ENCODE data around the gene FTO. TPM values are rescaled to one million over a fixed set of nuclear protein-coding genes. Genes with fewer than 3 reads are reported as not detected.
"Not testable (repeated sequence)": the region's sequence is repeated elsewhere in the genome, so short reads cannot be mapped to it uniquely, and the experiment has no call there.

The FTO gene
- total RNA-seq, 4 donors from 2014 or later = 63.2 to 151 (median 105) TPM

DNA sequence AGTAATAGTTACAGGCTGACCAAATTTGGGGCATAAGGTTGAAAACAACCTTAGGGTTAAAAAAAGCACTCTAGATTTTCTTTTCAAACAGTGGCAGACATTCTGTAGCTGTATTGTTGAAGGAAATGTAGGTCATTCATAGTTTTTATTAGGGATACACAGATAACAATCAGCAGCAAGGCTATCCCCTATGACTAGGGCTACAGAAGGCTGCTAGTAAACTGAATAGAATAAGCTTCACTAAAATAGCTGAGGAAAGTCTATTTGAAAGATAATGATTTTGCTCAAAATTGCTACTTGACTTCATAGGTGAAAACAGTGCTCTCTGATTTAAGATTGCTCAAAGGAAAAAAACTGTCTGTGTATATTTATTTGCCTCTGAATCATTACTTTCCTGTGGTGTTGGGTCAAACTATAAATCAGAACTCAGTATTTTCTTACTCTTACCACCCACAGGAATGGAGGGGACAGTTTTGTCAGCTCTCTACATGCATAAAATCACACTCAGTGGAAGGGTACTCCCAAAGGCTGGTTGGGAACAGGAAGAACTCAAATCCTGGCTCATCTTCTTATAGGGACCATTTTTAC lies 25.1 kb upstream of the FTO start:
- H3K4me1 ChIP-seq = peaks cover 0 to 8% of the 10 kb centered on the region in 2 donors
- no peak overlapping the region for H3K4me3 ChIP-seq
- TF ChIP-seq, protein P1, sequence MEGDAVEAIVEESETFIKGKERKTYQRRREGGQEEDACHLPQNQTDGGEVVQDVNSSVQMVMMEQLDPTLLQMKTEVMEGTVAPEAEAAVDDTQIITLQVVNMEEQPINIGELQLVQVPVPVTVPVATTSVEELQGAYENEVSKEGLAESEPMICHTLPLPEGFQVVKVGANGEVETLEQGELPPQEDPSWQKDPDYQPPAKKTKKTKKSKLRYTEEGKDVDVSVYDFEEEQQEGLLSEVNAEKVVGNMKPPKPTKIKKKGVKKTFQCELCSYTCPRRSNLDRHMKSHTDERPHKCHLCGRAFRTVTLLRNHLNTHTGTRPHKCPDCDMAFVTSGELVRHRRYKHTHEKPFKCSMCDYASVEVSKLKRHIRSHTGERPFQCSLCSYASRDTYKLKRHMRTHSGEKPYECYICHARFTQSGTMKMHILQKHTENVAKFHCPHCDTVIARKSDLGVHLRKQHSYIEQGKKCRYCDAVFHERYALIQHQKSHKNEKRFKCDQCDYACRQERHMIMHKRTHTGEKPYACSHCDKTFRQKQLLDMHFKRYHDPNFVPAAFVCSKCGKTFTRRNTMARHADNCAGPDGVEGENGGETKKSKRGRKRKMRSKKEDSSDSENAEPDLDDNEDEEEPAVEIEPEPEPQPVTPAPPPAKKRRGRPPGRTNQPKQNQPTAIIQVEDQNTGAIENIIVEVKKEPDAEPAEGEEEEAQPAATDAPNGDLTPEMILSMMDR (IDR thresholded peaks at IDR 0.05) = no peak
- no peak for TF ChIP-seq POLR2A (IDR thresholded peaks at IDR 0.05)
- no peaks in the 10 kb centered on the region for H3K36me3 ChIP-seq
- DNase-seq = no peak
- H3K9me3 ChIP-seq = no peaks in the 10 kb centered on the region
- intact Hi-C loops (cut with DNase I; ENCODE audit: low total_unique reads) = no loop called here
- no peak overlapping the region for H3K27ac ChIP-seq
- no peaks in the 10 kb centered on the region for H3K27me3 ChIP-seq

DNA sequence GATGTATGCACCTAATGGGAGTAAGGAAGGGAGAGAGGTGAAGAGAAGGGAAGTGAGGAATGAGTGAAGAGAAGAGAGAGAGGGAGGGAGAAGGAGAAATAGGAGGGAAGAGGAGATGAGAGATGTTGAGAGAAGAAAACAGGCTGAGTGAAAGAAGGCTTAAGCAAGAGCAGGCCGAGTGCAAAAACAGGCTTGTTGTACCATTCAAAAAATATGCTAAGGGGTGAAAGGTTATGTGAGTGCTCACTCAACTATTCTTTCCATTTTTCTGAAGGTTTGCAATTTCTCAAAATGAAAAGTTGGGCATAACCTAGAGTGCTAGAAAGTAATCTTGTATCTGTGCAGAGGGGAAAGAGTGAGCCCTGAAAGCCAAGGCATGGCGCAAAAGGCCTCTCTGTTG lies 23.2 kb upstream of the FTO start:
- Histone ChIP-seq H3K4me3 (no peak overlapping the region), H3K27me3 (no peaks in the 10 kb centered on the region), H3K36me3 (no peaks in the 10 kb centered on the region), H3K4me1 (peaks cover 0 to 8% of the 10 kb centered on the region in 2 donors), H3K9me3 (no peaks in the 10 kb centered on the region), H3K27ac (no peak overlapping the region)
- intact Hi-C loops (cut with DNase I; ENCODE audit: low total_unique reads) = no loop called here
- no peak for DNase-seq
- TF ChIP-seq POLR2A (IDR thresholded peaks at IDR 0.05) = no peak
- TF ChIP-seq, protein P1 (IDR thresholded peaks at IDR 0.05) = no peak

DNA sequence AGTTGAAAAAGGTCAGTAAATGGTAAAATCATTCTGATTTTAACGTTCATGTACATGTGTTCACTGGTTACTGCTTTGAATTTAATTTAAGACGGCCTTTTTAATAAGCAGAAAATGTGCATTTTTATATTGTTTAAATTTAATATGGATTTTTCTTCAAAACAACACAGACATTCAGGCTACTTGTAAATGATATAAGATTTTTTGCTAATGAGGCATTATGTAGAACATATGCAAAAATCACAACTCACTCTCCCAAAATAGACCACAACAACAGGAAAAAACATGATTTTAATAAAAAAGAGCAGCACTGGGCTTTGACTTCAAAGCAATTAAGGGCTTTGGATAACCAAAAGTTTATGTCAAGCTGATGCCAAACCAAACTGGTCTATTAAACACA lies 22.6 kb upstream of the FTO start:
- TF ChIP-seq POLR2A (IDR thresholded peaks at IDR 0.05) = no peak
- TF ChIP-seq, protein P1 (IDR thresholded peaks at IDR 0.05) = no peak
- intact Hi-C loops (cut with DNase I; ENCODE audit: low total_unique reads) = no loop called here

DNA sequence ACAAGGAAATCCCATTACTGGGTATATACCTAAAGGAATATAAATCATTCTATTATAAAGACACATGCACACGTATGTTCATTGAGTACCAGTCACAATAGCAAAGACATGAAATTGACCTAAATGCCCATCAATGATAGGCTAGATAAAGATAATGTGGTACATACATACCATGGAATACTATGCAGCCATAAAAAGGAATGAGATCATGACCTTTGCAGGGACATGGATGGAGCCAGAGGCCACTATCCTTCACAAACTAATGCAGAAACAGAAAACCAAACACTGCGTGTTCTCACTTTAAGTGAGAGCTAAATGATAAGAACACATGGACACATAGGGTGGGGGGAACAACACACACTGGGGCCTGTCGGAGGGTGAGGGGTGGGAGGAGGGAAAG lies 18.6 kb upstream of the FTO start:
- intact Hi-C loops (cut with DNase I; ENCODE audit: low total_unique reads); H3K4me1 ChIP-seq; H3K27me3 ChIP-seq; H3K27ac ChIP-seq; H3K9me3 ChIP-seq; DNase-seq; H3K36me3 ChIP-seq; H3K4me3 ChIP-seq: not testable (repeated sequence)

More for the DNA sequence above, 22.6 kb upstream of the FTO start:
- peaks cover 0 to 8% of the 10 kb centered on the region in 2 donors for H3K4me1 ChIP-seq
- no peak overlapping the region for H3K27ac ChIP-seq
- H3K27me3 ChIP-seq = no peaks in the 10 kb centered on the region
- H3K9me3 ChIP-seq = no peaks in the 10 kb centered on the region
- no peak for DNase-seq
- H3K4me3 ChIP-seq = no peak overlapping the region
- H3K36me3 ChIP-seq = no peaks in the 10 kb centered on the region

DNA sequence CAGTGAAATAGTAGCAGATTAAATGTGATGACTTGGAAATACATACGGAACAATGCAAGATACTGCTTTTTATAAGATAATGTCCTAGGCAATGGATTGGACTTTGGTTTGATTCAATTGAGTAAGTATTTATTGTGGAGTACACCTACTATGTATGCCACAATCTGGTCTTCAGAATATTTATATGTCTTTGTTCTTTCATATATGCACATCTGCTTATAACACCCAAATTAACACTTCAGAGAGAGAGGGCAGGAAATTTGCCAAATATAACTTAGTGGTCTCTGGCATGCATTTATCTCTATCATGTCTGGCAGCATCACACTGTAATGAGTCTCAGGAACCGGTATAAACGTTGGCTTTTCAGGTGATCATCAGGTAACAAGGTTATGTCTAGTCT lies 17.2 kb upstream of the FTO start:
- H3K9me3 ChIP-seq = no peaks in the 10 kb centered on the region
- no peak for DNase-seq
- H3K27me3 ChIP-seq = no peaks in the 10 kb centered on the region
- intact Hi-C loops (cut with DNase I; ENCODE audit: low total_unique reads) = no loop called here
- H3K4me3 ChIP-seq = no peak overlapping the region
- no peak overlapping the region for H3K27ac ChIP-seq
- H3K36me3 ChIP-seq = no peaks in the 10 kb centered on the region
- no peaks in the 10 kb centered on the region for H3K4me1 ChIP-seq
- TF ChIP-seq, protein P1 (IDR thresholded peaks at IDR 0.05) = no peak

DNA sequence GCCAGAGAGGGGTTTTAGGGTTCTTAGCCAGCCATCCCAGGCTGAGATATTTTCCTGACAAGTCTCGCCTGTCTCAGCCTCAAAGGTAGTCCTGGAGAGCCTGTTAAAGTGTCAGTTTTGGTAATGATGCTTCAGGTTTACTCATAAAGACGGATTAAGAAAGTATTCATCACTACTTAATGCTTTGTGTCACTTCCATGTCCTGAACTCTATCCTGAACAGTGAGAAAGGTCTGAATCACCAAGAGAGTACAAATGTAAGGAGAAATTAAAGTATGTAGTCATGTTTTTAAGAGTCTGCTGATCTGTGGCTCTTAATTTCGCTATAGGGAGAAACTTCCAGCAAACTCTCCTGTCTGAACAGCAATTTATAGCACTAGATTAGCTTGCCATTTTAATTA lies 14.3 kb upstream of the FTO start:
- Histone ChIP-seq H3K9me3 (no peaks in the 10 kb centered on the region), H3K4me3 (no peak overlapping the region), H3K27ac (no peak overlapping the region), H3K27me3 (no peaks in the 10 kb centered on the region), H3K36me3 (no peaks in the 10 kb centered on the region), H3K4me1 (no peaks in the 10 kb centered on the region)
- TF ChIP-seq POLR2A (IDR thresholded peaks at IDR 0.05) = no peak
- TF ChIP-seq, protein P1 (IDR thresholded peaks at IDR 0.05) = no peak
- DNase-seq = no peak
- intact Hi-C loops (cut with DNase I; ENCODE audit: low total_unique reads) = no loop called here

All from uterus (tissue), 4 donors.